PC-3 (cell line): Measurements from ENCODE around the gene HECW1.

Source experiments
- CTCF ChIP-seq: fragments of 300-600 bp; sonication (generic); conservative IDR thresholded peaks from 2 replicates; pipeline ENCODE4 v1.5.1; 2017; ENCODE audit warnings: antibody characterized with exemption, low read depth, mild to moderate bottlenecking, low read length
- EZH2phosphoT487 ChIP-seq: fragments of 300-600 bp; sonication (generic); IDR thresholded peaks from 2 replicates; pipeline ENCODE4 v1.6.1; 2018; ENCODE audit warnings: mild to moderate bottlenecking, antibody characterized with exemption, low read length, borderline replicate concordance

DNA sequence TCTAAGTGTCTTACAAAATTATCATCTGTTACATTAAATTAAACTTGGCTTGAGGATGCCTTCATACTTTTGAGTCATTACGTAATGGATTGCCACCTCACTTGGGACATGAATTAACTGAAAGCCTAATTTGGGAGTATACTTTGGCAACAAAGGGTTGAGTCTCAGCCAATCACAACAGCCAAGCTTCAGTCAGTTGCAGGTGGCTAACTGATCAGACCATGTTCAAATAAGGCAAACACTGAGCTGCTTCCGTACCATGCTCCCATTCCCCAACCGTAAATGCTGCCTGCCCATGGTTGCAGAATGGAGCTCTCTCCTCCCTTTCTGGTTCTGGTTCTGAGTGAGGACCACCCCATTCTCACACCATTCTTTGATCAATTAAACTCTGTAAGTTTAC is 377.6 kb downstream of the HECW1 start:
- no peak for TF ChIP-seq CTCF
- no peak for TF ChIP-seq EZH2phosphoT487
